HepG2 (cell line): ENCODE measurements around the gene CERT1. TPM values are rescaled to one million over a fixed set of nuclear protein-coding genes. Genes with fewer than 3 reads are reported as not detected.

ENCODE experiments used
- BRD4 ChIP-seq: sonication (generic); formaldehyde crosslinking; IDR thresholded peaks from 2 replicates; pipeline ENCODE4 v1.4.0; 2020; ENCODE audit warnings: missing genetic modification reagents
- ERF ChIP-seq: IDR thresholded peaks from 2 replicates; pipeline ENCODE4 v1.6.1; 2018; ENCODE audit warnings: missing biosample characterization, missing genetic modification reagents
- HOXA5 ChIP-seq: sonication (generic); formaldehyde crosslinking; IDR thresholded peaks from 2 replicates; pipeline ENCODE4 v1.4.0; 2020; ENCODE audit warnings: missing genetic modification reagents
- KMT2A ChIP-seq: sonication (generic); formaldehyde crosslinking; IDR thresholded peaks from 2 replicates; pipeline ENCODE4 v1.4.0; 2020; ENCODE audit warnings: missing genetic modification reagents
- MXI1 ChIP-seq: IDR thresholded peaks from 3 replicates; pipeline ENCODE4 v1.6.1; 2012; ENCODE audit warnings: low read depth, low read length, inconsistent platforms, borderline replicate concordance
- PCBP2 ChIP-seq: fragments of 200-400 bp; formaldehyde crosslinking; optimal IDR thresholded peaks from 2 replicates; pipeline ENCODE3; 2018; ENCODE audit warnings: low read length, low read depth; ENCODE audit not compliant: poor library complexity, severe bottlenecking
- PHF8 ChIP-seq: sonication (generic); formaldehyde crosslinking; IDR thresholded peaks from 2 replicates; pipeline ENCODE4 v1.5.0; 2020; ENCODE audit warnings: missing genetic modification reagents
- RFXAP ChIP-seq: sonication (generic); formaldehyde crosslinking; IDR thresholded peaks from 2 replicates; pipeline ENCODE4 v1.4.0; 2020; ENCODE audit warnings: missing genetic modification reagents, borderline replicate concordance
- ZFP36L2 ChIP-seq: sonication (generic); formaldehyde crosslinking; IDR thresholded peaks from 2 replicates; pipeline ENCODE4 v1.4.0; 2020; ENCODE audit warnings: missing genetic modification reagents
- ZKSCAN1 ChIP-seq: fragments of 150-350 bp; IDR thresholded peaks from 2 replicates; pipeline ENCODE4 v1.6.1; 2014; ENCODE audit warnings: low read length
- ZKSCAN8 ChIP-seq: IDR thresholded peaks from 2 replicates; pipeline ENCODE4 v1.6.1; 2016; ENCODE audit warnings: borderline replicate concordance, missing genetic modification reagents, missing compliant biosample characterization
- ZNF3 ChIP-seq: IDR thresholded peaks from 2 replicates; pipeline ENCODE4 v1.7.0; 2017; ENCODE audit warnings: inconsistent platforms
- ZNF331 ChIP-seq: sonication (generic); formaldehyde crosslinking; IDR thresholded peaks from 2 replicates; pipeline ENCODE4 v1.4.0; 2020; ENCODE audit warnings: missing genetic modification reagents
- ZNF557 ChIP-seq: sonication (generic); formaldehyde crosslinking; IDR thresholded peaks from 2 replicates; pipeline ENCODE4 v1.4.0; 2020; ENCODE audit warnings: missing genetic modification reagents
- ZNF607 ChIP-seq: sonication (generic); formaldehyde crosslinking; IDR thresholded peaks from 2 replicates; pipeline ENCODE4 v1.5.1; 2020; ENCODE audit warnings: missing genetic modification reagents, mild to moderate bottlenecking, borderline replicate concordance
- ZNF614 ChIP-seq: IDR thresholded peaks from 2 replicates; pipeline ENCODE4 v1.6.1; 2018; ENCODE audit warnings: missing biosample characterization, missing genetic modification reagents, inconsistent platforms, borderline replicate concordance
- ZNF781 ChIP-seq: sonication (generic); formaldehyde crosslinking; IDR thresholded peaks from 2 replicates; pipeline ENCODE4 v1.5.1; 2020; ENCODE audit warnings: borderline replicate concordance, mild to moderate bottlenecking, missing genetic modification reagents; ENCODE audit errors: not compliant biosample characterization
- ZNF816 ChIP-seq: sonication (generic); formaldehyde crosslinking; IDR thresholded peaks from 2 replicates; pipeline ENCODE4 v1.8.0; 2022; ENCODE audit warnings: missing genetic modification reagents, mild to moderate bottlenecking, borderline replicate concordance
- ZNF891 ChIP-seq: sonication (generic); formaldehyde crosslinking; IDR thresholded peaks from 2 replicates; pipeline ENCODE4 v1.5.0; 2020; ENCODE audit warnings: mild to moderate bottlenecking, missing genetic modification reagents
- polyA plus RNA-seq, 8 experiments: library from polyadenylated mRNA; depleted of rRNA in 3 of 8; stranded (reverse) in 7 of 8; unstranded in 1 of 8; fragments of >200 nt; fragmentation: Illumina TruSeq in 4 of 8; extraction: Trizol in 4 of 8; gene quantifications; 2 replicates each; pipeline versions ENCODE4 v1.2.1 to v1.2.3, GENCODE V29; 2011 to 2016; ENCODE audit warnings: low read depth in 4 of 8, missing spikeins in 1 of 8, mixed read lengths in 1 of 8; ENCODE audit not compliant: insufficient read depth in 1 of 8
- total RNA-seq, 5 experiments: library from RNA; depleted of rRNA; stranded (reverse); fragments of >200 nt; fragmentation: Illumina TruSeq; extraction: Trizol; gene quantifications; 2 replicates each; pipeline ENCODE4 v1.2.3, GENCODE V29; 2016; ENCODE audit warnings: low read depth in 1 of 5
- TF ChIP-seq, protein P1 (sequence below): sonication (generic); formaldehyde crosslinking; IDR thresholded peaks from 2 replicates; pipeline ENCODE4 v1.9.0; 2022; ENCODE audit warnings: missing genetic modification reagents, mild to moderate bottlenecking, borderline replicate concordance
- TF ChIP-seq, protein P2 (sequence below): sonication (generic); formaldehyde crosslinking; IDR thresholded peaks from 2 replicates; pipeline ENCODE4 v1.4.0; 2020; ENCODE audit warnings: missing genetic modification reagents
- TF ChIP-seq, protein P3 (sequence below): sonication (generic); formaldehyde crosslinking; IDR thresholded peaks from 2 replicates; pipeline ENCODE4 v1.8.1; 2023; ENCODE audit warnings: mild to moderate bottlenecking, missing genetic modification reagents, borderline replicate concordance

CERT1 gene
- total and polyA plus RNA-seq, 2 of the 13 experiments (the other 11 are each of a cell fraction or from before 2014, with no cell fraction given): 8.2 to 12.7 TPM

DNA sequence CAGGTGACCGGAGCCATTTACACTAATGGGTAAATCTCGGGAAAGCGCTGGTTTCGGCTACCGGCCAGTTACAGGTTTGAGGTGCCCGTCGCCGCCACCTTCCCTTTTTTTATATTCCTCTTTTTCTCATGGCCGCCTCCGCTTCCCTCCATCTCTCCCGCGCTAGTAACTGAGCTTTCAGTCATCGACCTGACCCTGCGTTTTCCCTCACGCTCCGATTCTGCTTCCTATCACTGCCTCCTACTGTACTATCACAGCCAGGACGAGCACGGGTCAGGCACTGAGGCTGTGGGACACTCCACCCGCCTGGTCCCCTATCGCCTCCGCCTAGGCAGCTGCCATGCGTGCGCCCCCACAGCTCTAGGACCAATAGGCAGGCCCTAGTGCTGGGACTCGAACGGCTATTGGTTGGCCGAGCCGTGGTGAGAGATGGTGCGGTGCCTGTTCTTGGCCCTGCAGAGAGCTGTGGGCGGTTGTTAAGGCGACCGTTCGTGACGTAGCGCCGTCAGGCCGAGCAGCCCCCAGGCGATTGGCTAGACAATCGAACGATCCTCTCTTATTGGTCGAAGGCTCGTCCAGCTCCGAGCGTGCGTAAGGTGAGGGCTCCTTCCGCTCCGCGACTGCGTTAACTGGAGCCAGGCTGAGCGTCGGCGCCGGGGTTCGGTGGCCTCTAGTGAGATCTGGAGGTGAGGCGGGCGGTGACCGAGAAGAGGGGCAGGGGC, 174.7 kb downstream of the CERT1 start, which contains the start of gene HMGCR (continued):
- TF ChIP-seq ZFP36L2 (CRISPR knock-in tag) (no peak), ZNF557 (no peak), RFXAP (CRISPR knock-in tag) (peak; percentile 99), ZKSCAN8 (0 out of 2 replicates have a peak, but pooled peaks have one; percentile 29), ZNF331 (CRISPR knock-in tag) (peak; percentile 67), BRD4 (CRISPR knock-in tag) (peak; percentile 78), PHF8 (CRISPR knock-in tag) (peak; percentile 75), ZNF816 (CRISPR knock-in tag) (no peak; the same call in 1 of the 2 replicates), ERF (CRISPR knock-in tag) (peak; percentile 67; the same call in 1 of the 2 replicates), HOXA5 (CRISPR knock-in tag) (peak; percentile 16; the same call in 1 of the 2 replicates), KMT2A (CRISPR knock-in tag) (peak; percentile 64), ZNF607 (peak; percentile 82; the same call in 1 of the 2 replicates), MXI1 (peak; percentile 88), ZNF891 (CRISPR knock-in tag) (peak; percentile 65; the same call in 1 of the 2 replicates), PCBP2 (no peak), ZNF3 (CRISPR knock-in tag) (no peak), ZKSCAN1 (peak; percentile 32; the same call in 1 of the 2 replicates), ZNF614 (CRISPR knock-in tag) (peak; percentile 73; the same call in 1 of the 2 replicates), ZNF781 (no peak)
- TF ChIP-seq, protein P1, sequence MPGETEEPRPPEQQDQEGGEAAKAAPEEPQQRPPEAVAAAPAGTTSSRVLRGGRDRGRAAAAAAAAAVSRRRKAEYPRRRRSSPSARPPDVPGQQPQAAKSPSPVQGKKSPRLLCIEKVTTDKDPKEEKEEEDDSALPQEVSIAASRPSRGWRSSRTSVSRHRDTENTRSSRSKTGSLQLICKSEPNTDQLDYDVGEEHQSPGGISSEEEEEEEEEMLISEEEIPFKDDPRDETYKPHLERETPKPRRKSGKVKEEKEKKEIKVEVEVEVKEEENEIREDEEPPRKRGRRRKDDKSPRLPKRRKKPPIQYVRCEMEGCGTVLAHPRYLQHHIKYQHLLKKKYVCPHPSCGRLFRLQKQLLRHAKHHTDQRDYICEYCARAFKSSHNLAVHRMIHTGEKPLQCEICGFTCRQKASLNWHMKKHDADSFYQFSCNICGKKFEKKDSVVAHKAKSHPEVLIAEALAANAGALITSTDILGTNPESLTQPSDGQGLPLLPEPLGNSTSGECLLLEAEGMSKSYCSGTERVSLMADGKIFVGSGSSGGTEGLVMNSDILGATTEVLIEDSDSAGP (CRISPR knock-in tag): peak; percentile 89
- TF ChIP-seq, protein P2, sequence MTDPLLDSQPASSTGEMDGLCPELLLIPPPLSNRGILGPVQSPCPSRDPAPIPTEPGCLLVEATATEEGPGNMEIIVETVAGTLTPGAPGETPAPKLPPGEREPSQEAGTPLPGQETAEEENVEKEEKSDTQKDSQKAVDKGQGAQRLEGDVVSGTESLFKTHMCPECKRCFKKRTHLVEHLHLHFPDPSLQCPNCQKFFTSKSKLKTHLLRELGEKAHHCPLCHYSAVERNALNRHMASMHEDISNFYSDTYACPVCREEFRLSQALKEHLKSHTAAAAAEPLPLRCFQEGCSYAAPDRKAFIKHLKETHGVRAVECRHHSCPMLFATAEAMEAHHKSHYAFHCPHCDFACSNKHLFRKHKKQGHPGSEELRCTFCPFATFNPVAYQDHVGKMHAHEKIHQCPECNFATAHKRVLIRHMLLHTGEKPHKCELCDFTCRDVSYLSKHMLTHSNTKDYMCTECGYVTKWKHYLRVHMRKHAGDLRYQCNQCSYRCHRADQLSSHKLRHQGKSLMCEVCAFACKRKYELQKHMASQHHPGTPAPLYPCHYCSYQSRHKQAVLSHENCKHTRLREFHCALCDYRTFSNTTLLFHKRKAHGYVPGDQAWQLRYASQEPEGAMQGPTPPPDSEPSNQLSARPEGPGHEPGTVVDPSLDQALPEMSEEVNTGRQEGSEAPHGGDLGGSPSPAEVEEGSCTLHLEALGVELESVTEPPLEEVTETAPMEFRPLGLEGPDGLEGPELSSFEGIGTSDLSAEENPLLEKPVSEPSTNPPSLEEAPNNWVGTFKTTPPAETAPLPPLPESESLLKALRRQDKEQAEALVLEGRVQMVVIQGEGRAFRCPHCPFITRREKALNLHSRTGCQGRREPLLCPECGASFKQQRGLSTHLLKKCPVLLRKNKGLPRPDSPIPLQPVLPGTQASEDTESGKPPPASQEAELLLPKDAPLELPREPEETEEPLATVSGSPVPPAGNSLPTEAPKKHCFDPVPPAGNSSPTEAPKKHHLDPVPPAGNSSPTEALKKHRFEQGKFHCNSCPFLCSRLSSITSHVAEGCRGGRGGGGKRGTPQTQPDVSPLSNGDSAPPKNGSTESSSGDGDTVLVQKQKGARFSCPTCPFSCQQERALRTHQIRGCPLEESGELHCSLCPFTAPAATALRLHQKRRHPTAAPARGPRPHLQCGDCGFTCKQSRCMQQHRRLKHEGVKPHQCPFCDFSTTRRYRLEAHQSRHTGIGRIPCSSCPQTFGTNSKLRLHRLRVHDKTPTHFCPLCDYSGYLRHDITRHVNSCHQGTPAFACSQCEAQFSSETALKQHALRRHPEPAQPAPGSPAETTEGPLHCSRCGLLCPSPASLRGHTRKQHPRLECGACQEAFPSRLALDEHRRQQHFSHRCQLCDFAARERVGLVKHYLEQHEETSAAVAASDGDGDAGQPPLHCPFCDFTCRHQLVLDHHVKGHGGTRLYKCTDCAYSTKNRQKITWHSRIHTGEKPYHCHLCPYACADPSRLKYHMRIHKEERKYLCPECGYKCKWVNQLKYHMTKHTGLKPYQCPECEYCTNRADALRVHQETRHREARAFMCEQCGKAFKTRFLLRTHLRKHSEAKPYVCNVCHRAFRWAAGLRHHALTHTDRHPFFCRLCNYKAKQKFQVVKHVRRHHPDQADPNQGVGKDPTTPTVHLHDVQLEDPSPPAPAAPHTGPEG: no peak
- TF ChIP-seq, protein P3, sequence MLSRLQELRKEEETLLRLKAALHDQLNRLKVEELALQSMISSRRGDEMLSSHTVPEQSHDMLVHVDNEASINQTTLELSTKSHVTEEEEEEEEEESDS: no peak
